ENCODE measurements around the gene MCHR2. TPM values are rescaled to one million over a fixed set of nuclear protein-coding genes. Genes with fewer than 3 reads are reported as not detected.
"Not testable (repeated sequence)": the region's sequence is repeated elsewhere in the genome, so short reads cannot be mapped to it uniquely, and the experiment has no call there.

The MCHR2 gene, protein sequence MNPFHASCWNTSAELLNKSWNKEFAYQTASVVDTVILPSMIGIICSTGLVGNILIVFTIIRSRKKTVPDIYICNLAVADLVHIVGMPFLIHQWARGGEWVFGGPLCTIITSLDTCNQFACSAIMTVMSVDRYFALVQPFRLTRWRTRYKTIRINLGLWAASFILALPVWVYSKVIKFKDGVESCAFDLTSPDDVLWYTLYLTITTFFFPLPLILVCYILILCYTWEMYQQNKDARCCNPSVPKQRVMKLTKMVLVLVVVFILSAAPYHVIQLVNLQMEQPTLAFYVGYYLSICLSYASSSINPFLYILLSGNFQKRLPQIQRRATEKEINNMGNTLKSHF
- total RNA-seq (not detected), polyA plus RNA-seq (not detected)
- long read RNA-seq, donor 1, result 0 reads
- long read RNA-seq, donor 2, result 0 reads
- long read RNA-seq, donor 3, result 0 reads

DNA sequence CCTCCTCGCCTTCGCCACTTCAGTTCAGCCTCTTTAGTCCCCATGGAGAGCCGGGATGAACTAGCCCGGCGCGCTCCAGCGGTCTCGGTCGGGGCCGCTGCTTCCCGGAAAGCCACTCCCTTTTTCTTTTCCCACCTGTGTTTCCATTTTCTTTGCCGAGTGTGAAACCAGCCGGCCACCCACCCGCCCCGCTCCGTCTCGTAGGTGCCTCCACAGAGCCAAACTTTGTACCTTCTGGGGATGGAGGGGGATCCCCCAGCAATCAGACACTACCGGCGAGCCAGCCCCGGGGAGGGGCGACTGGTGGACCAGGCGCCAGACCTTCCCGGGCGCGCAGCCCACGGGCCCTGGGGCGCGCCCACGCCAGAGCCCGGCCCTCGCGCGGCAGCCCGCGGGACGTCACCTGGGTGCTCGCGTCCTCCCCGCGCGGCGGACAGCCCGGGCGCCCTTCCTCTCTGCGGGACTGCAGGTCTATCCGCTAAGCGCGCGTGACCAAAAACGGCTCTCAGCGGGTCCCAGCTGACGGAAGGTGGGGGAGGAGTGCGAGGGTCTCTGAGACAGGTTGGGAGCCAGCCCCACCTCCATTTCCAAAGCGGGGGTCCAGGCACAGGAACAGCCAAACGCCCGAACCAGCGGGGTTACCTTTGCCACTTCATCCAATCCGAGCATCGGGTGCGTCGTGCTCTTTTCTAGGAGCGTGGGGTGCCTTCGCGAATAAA is at the start of gene MCHR2:
Gene MCHR2 (minus strand): TSS at position 691 of the 719 bp plus-strand sequence. CDS start 38,076 bp downstream, outside the sequence.
- Histone ChIP-seq H3K27me3 (peaks cover 0 to 49% (median 31%) of the 10 kb centered on the region in 9 donors), H3K36me3 (no peaks in the 10 kb centered on the region), H3K4me1 (peaks cover 0 to 6% (median 0%) of the 10 kb centered on the region in 12 donors), H3K4me3 (peak within 1 kb of the TSS in 3 of 12 donors; percentile 12 to 26 (median 13)), H3K27ac (no peak within 1 kb of the TSS), H3K9me3 (no peaks in the 10 kb centered on the region)
- TF ChIP-seq, protein P1, sequence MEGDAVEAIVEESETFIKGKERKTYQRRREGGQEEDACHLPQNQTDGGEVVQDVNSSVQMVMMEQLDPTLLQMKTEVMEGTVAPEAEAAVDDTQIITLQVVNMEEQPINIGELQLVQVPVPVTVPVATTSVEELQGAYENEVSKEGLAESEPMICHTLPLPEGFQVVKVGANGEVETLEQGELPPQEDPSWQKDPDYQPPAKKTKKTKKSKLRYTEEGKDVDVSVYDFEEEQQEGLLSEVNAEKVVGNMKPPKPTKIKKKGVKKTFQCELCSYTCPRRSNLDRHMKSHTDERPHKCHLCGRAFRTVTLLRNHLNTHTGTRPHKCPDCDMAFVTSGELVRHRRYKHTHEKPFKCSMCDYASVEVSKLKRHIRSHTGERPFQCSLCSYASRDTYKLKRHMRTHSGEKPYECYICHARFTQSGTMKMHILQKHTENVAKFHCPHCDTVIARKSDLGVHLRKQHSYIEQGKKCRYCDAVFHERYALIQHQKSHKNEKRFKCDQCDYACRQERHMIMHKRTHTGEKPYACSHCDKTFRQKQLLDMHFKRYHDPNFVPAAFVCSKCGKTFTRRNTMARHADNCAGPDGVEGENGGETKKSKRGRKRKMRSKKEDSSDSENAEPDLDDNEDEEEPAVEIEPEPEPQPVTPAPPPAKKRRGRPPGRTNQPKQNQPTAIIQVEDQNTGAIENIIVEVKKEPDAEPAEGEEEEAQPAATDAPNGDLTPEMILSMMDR (IDR thresholded peaks at IDR 0.05), result no peak
- TF ChIP-seq POLR2A (IDR thresholded peaks at IDR 0.05), result no peak
- WGBS, 4 donors, result 2 to 3% (median 2%) methylated on average over 36 to 64 of the region's 64 CpGs
- ATAC-seq (no peak), DNase-seq (peak in 1 of 5 donors; percentile 44)
- intact Hi-C loops (cut with DNase I), result no loop called here

DNA sequence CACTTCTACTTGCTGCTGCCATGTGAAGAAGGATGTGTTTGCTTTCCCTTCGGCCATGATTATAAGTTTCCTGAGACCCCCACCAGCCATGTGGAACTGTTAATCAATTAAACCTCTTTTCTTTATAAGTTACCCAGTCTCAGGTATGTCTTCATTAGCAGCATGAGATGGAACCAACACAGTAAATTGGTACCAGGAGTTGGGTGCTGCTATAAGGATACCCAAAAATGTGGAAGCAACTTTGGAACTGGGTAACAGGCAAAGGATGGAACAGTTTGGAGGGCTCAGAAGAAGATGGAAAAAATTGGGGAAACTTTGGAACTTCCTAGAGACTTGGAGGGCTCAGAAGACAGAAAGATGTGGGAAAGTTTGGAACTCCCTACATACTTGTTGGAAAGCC is 44.5 kb upstream of the MCHR2 start:
- peaks cover 0 to 20% (median 1%) of the 10 kb centered on the region in 12 donors for H3K9me3 ChIP-seq
- WGBS, 4 donors, result 39 to 87% (median 65%) methylated on average over 1 of the region's 1 CpG
- H3K4me3 ChIP-seq; H3K4me1 ChIP-seq; H3K27ac ChIP-seq; H3K36me3 ChIP-seq; H3K27me3 ChIP-seq; ATAC-seq; DNase-seq; intact Hi-C loops (cut with DNase I): not testable (repeated sequence)

DNA sequence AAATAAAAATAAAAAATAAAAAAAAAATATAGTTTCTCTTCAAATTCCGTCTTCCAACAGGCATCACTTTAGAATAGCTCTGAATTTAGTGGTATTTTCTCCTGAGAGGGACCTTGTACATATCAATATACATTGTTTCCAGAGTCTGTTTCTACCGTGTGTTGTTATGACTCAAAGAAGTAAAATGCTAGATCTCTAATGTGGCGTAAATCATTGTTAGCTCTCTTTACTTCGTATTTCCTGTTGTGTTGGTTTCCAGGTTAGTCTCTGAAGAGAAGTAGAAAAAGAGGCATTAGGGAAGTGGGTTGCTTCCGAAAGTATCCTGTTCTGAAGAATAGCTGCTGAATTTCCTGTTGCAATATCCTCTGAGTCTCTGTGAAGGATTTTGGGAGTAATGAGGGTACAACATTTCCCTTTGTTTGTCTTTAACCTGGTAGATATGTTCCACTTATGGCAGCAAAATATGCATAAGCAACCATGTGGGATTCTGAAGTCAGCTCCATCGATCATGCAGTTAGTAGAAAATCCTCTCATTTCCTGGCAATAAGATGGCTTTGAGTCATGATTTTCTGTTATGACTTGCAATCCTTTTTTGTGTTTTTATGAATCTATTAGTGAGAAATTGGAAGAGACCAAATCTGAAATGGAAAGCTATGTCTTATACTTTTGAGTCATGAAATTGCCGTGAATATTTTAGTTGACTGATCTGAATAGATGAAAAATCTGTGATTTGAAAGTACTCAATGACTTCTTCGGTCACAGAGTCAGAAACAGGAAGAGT is 42.0 kb upstream of the MCHR2 start:
- ATAC-seq (no peak), DNase-seq (no peak)
- WGBS, 4 donors, result 59 to 67% (median 65%) methylated on average over 8 of the region's 8 CpGs
- peaks cover 0 to 20% (median 1%) of the 10 kb centered on the region in 12 donors for H3K9me3 ChIP-seq
- no peaks in the 10 kb centered on the region for H3K36me3 ChIP-seq
- intact Hi-C loops (cut with DNase I), result no loop called here
- H3K4me3 ChIP-seq, result no peak overlapping the region
- no peak overlapping the region for H3K27ac ChIP-seq
- no peak for TF ChIP-seq POLR2A (IDR thresholded peaks at IDR 0.05)
- TF ChIP-seq, protein P1 (IDR thresholded peaks at IDR 0.05), result no peak
- no peaks in the 10 kb centered on the region for H3K4me1 ChIP-seq
- no peaks in the 10 kb centered on the region for H3K27me3 ChIP-seq

DNA sequence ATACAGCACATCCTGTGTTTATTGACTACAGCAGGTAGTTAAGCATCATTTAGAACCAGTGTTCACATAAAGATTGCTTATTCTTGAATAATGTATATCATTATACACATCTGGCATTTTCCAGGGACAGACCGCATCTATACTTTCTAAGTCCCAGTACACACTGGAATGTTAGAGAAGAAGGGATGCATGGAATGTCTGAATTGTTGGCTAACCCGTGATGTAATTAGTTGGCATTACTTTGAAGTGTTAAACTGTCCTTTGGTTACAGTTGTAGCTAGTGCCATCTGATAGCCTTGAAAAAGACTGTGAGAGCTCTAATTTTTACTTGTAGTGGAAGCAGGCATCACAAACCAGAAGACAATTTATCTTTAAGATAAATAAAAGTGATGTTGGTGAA is 29.8 kb upstream of the MCHR2 start:
- Histone ChIP-seq H3K9me3 (peaks cover 0 to 6% (median 0%) of the 10 kb centered on the region in 12 donors), H3K27me3 (no peaks in the 10 kb centered on the region), H3K27ac (no peak overlapping the region), H3K4me1 (no peaks in the 10 kb centered on the region), H3K4me3 (no peak overlapping the region), H3K36me3 (no peaks in the 10 kb centered on the region)
- TF ChIP-seq POLR2A (IDR thresholded peaks at IDR 0.05), result no peak
- TF ChIP-seq, protein P1 (IDR thresholded peaks at IDR 0.05), result no peak
- WGBS, 4 donors, result 64 to 73% (median 69%) methylated on average over 2 of the region's 2 CpGs
- ATAC-seq, result no peak
- intact Hi-C loops (cut with DNase I), result no loop called here
- DNase-seq, result no peak
